ENCODE results near the gene CXADR. TPM values are rescaled to one million over a fixed set of nuclear protein-coding genes. Genes with fewer than 3 reads are reported as not detected.

CXADR gene
- polyA plus RNA-seq, 3 donors from 2014 or later: not detected

GRCh38 chr21:17610911-17611310, 98.1 kb downstream of the CXADR start:
- Mint-ChIP-seq H3K4me1 (peaks cover 15 to 28% of the 10 kb centered on the region in 2 donors), H3K27me3 (ENCODE audit: low read depth in 3 of 3) (peaks cover 4 to 14% (median 7%) of the 10 kb centered on the region in 3 donors), H3K4me3 (peak overlapping the region; percentile 90 to 94 (median 93)), H3K9me3 (no peaks in the 10 kb centered on the region), H3K36me3 (peaks cover 0 to 13% (median 3%) of the 10 kb centered on the region in 3 donors), H3K27ac (peak overlapping the region; percentile 90 to 99 (median 96))
- DNase-seq: no peak

GRCh38 chr21:17611414-17612022, 98.7 kb downstream of the CXADR start:
- H3K4me1 Mint-ChIP-seq: peaks cover 15 to 28% of the 10 kb centered on the region in 2 donors
- DNase-seq: peak; percentile 71 to 76 (median 76)
- H3K9me3 Mint-ChIP-seq: no peaks in the 10 kb centered on the region
- H3K36me3 Mint-ChIP-seq: peaks cover 0 to 13% (median 3%) of the 10 kb centered on the region in 3 donors
- H3K4me3 Mint-ChIP-seq: peak overlapping the region; percentile 90 to 94 (median 93)
- peak overlapping the region; percentile 90 to 99 (median 96) for H3K27ac Mint-ChIP-seq
- peaks cover 4 to 14% (median 7%) of the 10 kb centered on the region in 3 donors for H3K27me3 Mint-ChIP-seq (ENCODE audit: low read depth in 3 of 3)

- H3K4me1 Mint-ChIP-seq: peaks cover 15 to 28% of the 10 kb centered on the region in 2 donors
- H3K4me3 Mint-ChIP-seq: peak overlapping the region; percentile 90 to 94 (median 93)
- peaks cover 4 to 14% (median 7%) of the 10 kb centered on the region in 3 donors for H3K27me3 Mint-ChIP-seq (ENCODE audit: low read depth in 3 of 3)
- H3K9me3 Mint-ChIP-seq: no peaks in the 10 kb centered on the region
- peak overlapping the region; percentile 90 to 99 (median 96) for H3K27ac Mint-ChIP-seq
- peaks cover 0 to 12% (median 2%) of the 10 kb centered on the region in 3 donors for H3K36me3 Mint-ChIP-seq
- peak in 1 of 3 donors; percentile 20 for DNase-seq
Measured at GRCh38 chr21:17612023-17612564, 99.3 kb downstream of the CXADR start.

- Mint-ChIP-seq H3K4me3 (peak within 1 kb of the TSS; percentile 90 to 94 (median 93)), H3K4me1 (peaks cover 15 to 28% of the 10 kb centered on the region in 2 donors), H3K27ac (peak within 1 kb of the TSS; percentile 90 to 99 (median 96)), H3K27me3 (ENCODE audit: low read depth in 3 of 3) (peaks cover 4 to 14% (median 7%) of the 10 kb centered on the region in 3 donors), H3K36me3 (peaks cover 0 to 6% (median 0%) of the 10 kb centered on the region in 3 donors), H3K9me3 (no peaks in the 10 kb centered on the region)
- DNase-seq: peak; percentile 80 to 86 (median 86)
Measured at GRCh38 chr21:17612565-17613241, 99.9 kb downstream of the CXADR start, which contains the start of gene BTG3. TSS of gene BTG3 (minus strand) at chr21:17612901. CDS start at chr21:17609144, 3,757 bp downstream.

- no peak for DNase-seq
Measured at GRCh38 chr21:17613242-17613676, 100.4 kb downstream of the CXADR start.

GRCh38 chr21:17616831-17617230, 104.0 kb downstream of the CXADR start:
- H3K4me3 Mint-ChIP-seq: no peak overlapping the region
- no peaks in the 10 kb centered on the region for H3K36me3 Mint-ChIP-seq
- H3K27me3 Mint-ChIP-seq (ENCODE audit: low read depth in 3 of 3): peaks cover 0 to 5% (median 0%) of the 10 kb centered on the region in 3 donors
- H3K9me3 Mint-ChIP-seq: no peaks in the 10 kb centered on the region
- no peak overlapping the region for H3K27ac Mint-ChIP-seq
- H3K4me1 Mint-ChIP-seq: peaks cover 4 to 7% of the 10 kb centered on the region in 2 donors
- DNase-seq: no peak

More at GRCh38 chr21:17613242-17613676, 100.4 kb downstream of the CXADR start:
- H3K36me3 Mint-ChIP-seq: peaks cover 0 to under 1% (median 0%) of the 10 kb centered on the region in 3 donors
- H3K4me3 Mint-ChIP-seq: peak overlapping the region; percentile 81 to 85 (median 83)
- H3K27me3 Mint-ChIP-seq (ENCODE audit: low read depth in 3 of 3): peaks cover 3 to 14% (median 7%) of the 10 kb centered on the region in 3 donors
- peak overlapping the region; percentile 70 to 90 (median 80) for H3K27ac Mint-ChIP-seq
- H3K4me1 Mint-ChIP-seq: peaks cover 15 to 28% of the 10 kb centered on the region in 2 donors
- no peaks in the 10 kb centered on the region for H3K9me3 Mint-ChIP-seq

GRCh38 chr21:17622018-17622417, 109.2 kb downstream of the CXADR start:
- peaks cover 0 to 7% (median 0%) of the 10 kb centered on the region in 3 donors for H3K27me3 Mint-ChIP-seq (ENCODE audit: low read depth in 3 of 3)
- no peaks in the 10 kb centered on the region for H3K4me1 Mint-ChIP-seq
- H3K4me3 Mint-ChIP-seq: no peak overlapping the region
- H3K27ac Mint-ChIP-seq: no peak overlapping the region
- H3K9me3 Mint-ChIP-seq: peaks cover 0 to 2% (median 0%) of the 10 kb centered on the region in 6 donors
- DNase-seq: no peak
- H3K36me3 Mint-ChIP-seq: no peaks in the 10 kb centered on the region

GRCh38 chr21:17631195-17631594, 118.4 kb downstream of the CXADR start:
- Mint-ChIP-seq H3K27ac (no peak overlapping the region), H3K4me3 (no peak overlapping the region), H3K36me3 (no peaks in the 10 kb centered on the region), H3K9me3 (no peaks in the 10 kb centered on the region), H3K4me1 (no peaks in the 10 kb centered on the region), H3K27me3 (ENCODE audit: low read depth in 3 of 3) (peaks cover 0 to 14% (median 0%) of the 10 kb centered on the region in 3 donors)
- DNase-seq: no peak

GRCh38 chr21:17636711-17637110, 123.9 kb downstream of the CXADR start:
- Mint-ChIP-seq H3K4me1 (no peaks in the 10 kb centered on the region), H3K27ac (no peak overlapping the region), H3K4me3 (no peak overlapping the region), H3K27me3 (ENCODE audit: low read depth in 3 of 3) (peaks cover 0 to 3% (median 2%) of the 10 kb centered on the region in 3 donors), H3K36me3 (peaks cover 0 to 5% (median 0%) of the 10 kb centered on the region in 3 donors), H3K9me3 (no peaks in the 10 kb centered on the region)
- no peak for DNase-seq

- Mint-ChIP-seq H3K4me3 (no peak overlapping the region), H3K27me3 (ENCODE audit: low read depth in 3 of 3) (peaks cover 0 to 2% (median 0%) of the 10 kb centered on the region in 3 donors), H3K36me3 (peaks cover 0 to 5% (median 0%) of the 10 kb centered on the region in 3 donors), H3K4me1 (peaks cover 10 to 17% of the 10 kb centered on the region in 2 donors), H3K27ac (no peak overlapping the region), H3K9me3 (no peaks in the 10 kb centered on the region)
- no peak for DNase-seq
Measured at GRCh38 chr21:17640821-17641220, 128.0 kb downstream of the CXADR start.

Other genes with a start within 250 kb of the CXADR start
- 1 to 10 TPM; 6.4 to 9.2 (median 7.4) TPM for gene BTG3, start 99.9 kb downstream of the CXADR start, polyA plus RNA-seq